ENCODE results near the gene ARHGEF17.

DNA sequence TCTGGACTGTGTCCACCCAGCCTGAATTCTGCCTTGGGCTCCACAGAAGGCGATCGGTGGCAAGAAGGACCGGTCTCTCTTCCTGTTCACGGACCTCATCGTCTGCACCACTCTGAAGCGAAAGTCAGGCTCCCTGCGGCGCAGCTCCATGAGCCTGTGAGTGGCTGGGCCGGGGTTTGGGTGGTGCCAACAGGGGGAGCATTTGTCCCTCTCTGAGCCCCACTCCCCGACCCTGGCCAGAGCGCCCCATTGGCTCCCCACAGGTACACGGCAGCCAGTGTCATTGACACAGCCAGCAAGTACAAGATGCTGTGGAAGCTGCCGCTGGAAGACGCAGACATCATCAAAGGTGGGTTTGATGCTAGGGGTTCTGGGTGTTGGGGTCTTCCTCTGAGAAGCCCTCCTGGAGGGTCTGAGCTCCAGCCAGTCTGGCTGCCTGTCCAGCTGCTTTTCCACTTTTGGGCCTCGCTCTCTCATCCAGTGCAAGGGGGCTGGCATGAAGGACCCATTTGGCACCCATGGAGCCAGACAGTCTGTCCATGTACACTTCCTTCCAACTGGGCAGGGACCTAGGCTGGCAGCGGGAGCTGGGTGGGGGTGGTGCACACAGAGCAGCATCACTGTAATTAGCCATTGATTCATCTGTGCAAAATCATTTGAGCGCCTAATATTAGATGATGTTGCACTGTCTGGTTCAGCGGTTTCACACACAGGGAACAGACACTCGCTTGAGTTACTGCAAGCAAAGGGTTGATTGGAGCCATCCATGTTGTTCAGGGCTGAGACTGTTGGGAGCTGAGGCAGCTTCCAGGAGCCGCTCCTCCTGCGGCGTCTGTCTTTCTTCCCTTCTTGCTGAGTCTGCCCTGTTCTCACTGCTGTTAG lies 49.1 kb downstream of the ARHGEF17 start:
- TF ChIP-seq EZH2 (IDR thresholded peaks at IDR 0.05; ENCODE audit: insufficient read depth, poor library complexity, severe bottlenecking) (no peak), EZH2phosphoT487 (IDR thresholded peaks at IDR 0.05; ENCODE audit: insufficient read depth, low read depth) (no peak)

Data from GM23248 (cell line).